ENCODE data around the gene NPHP1.
A peak's percentile ranks its signal among the peaks of the same experiment; 100 is the strongest.
"Not testable (repeated sequence)": the region's sequence is repeated elsewhere in the genome, so short reads cannot be mapped to it uniquely, and the experiment has no call there.

The NPHP1 gene

GRCh38 chr2:110211938-110212858 is 7.4 kb upstream of the NPHP1 start, which contains the start of gene MTLN:
Gene MTLN (minus strand): TSS chr2:110212547. CDS start chr2:110212525, 22 bp downstream.
- in situ Hi-C loops (cut with HindIII; ENCODE audit: low pct_ligation_motif_present, low pct_unique_long_range_greater_than_20kb, low sequenced_read_pairs): no loop called here
- peak; percentile 82 for DNase-seq

- no peak for DNase-seq
- in situ Hi-C loops (cut with HindIII; ENCODE audit: low pct_ligation_motif_present, low pct_unique_long_range_greater_than_20kb, low sequenced_read_pairs): no loop called here
These were observed 1.0 kb upstream of the NPHP1 start for GRCh38 chr2:110205660-110206455.

GRCh38 chr2:110198016-110198415 is 6.8 kb downstream of the NPHP1 start:
- no peak for DNase-seq
- in situ Hi-C loops (cut with HindIII; ENCODE audit: low pct_ligation_motif_present, low pct_unique_long_range_greater_than_20kb, low sequenced_read_pairs): no loop called here

- in situ Hi-C loops (cut with HindIII; ENCODE audit: low pct_ligation_motif_present, low pct_unique_long_range_greater_than_20kb, low sequenced_read_pairs): no loop called here
- DNase-seq: no peak
These were observed 7.4 kb downstream of the NPHP1 start for GRCh38 chr2:110197452-110197851.

DNA sequence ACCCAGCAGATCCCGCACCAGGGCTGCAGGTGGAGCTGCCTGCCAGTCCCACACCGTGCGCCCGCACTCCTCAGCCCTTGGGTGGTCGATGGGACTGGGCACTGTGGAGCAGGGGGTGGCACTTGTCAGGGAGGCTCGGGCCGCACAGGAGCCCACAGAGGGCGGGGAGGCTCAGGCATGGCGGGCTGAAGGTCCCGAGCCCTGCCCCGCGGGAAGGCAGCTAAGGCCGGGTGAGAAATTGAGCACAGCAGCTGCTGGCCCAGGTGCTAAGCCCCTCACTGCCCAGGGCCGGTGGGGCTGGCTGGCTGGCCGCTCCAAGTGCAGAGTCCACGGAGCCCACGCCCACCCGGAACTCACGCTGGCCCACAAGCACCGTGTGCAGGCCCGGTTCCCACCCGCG is 14.6 kb downstream of the NPHP1 start:
- DNase-seq; in situ Hi-C loops (cut with HindIII; ENCODE audit: low pct_ligation_motif_present, low pct_unique_long_range_greater_than_20kb, low sequenced_read_pairs): not testable (repeated sequence)

DNA sequence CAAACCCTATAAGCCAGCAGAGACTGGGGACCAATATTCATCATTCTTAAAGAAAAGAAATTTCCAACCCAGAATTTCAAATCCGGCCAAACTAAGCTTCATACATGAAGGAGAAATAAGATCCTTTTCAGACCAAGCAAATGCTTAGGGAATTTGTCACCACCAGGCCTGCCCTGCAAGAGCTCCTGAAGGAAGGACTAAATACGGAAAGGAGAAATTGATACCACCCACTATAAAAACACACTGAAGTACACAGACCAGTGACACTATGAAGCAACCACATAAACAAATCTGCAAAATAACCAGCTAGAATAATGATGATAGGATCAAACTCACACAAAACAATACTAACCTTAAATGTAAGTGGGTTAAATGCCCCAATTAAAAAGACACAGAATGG is 22.4 kb downstream of the NPHP1 start:
- in situ Hi-C loops (cut with HindIII; ENCODE audit: low pct_ligation_motif_present, low pct_unique_long_range_greater_than_20kb, low sequenced_read_pairs): no loop called here
- no peak for DNase-seq

GRCh38 chr2:110180036-110180435 is 24.8 kb downstream of the NPHP1 start:
- in situ Hi-C loops (cut with HindIII; ENCODE audit: low pct_ligation_motif_present, low pct_unique_long_range_greater_than_20kb, low sequenced_read_pairs): no loop called here
- no peak for DNase-seq

GRCh38 chr2:110173523-110173922 is 31.3 kb downstream of the NPHP1 start:
- no peak for DNase-seq
- in situ Hi-C loops (cut with HindIII; ENCODE audit: low pct_ligation_motif_present, low pct_unique_long_range_greater_than_20kb, low sequenced_read_pairs): no loop called here

DNA sequence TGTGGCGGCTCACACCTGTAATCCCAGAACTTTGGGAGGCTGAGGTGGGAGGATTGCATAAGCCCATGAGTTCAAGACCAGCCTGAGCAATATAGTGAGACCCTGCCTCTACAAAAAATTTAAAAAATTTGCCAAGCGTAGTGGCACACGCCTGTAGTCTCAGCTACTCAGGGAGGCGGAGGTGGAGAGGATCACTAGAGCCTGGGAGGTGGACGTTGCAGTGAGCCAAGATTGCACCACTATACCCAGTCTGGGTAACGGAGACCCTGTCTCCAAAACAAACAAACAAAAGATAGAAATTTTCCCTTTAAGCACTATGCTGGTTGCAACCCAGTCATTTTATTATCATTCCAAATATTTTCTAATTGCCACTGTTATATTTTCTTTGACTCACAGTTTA is 32.3 kb downstream of the NPHP1 start:
- no peak for DNase-seq

DNA sequence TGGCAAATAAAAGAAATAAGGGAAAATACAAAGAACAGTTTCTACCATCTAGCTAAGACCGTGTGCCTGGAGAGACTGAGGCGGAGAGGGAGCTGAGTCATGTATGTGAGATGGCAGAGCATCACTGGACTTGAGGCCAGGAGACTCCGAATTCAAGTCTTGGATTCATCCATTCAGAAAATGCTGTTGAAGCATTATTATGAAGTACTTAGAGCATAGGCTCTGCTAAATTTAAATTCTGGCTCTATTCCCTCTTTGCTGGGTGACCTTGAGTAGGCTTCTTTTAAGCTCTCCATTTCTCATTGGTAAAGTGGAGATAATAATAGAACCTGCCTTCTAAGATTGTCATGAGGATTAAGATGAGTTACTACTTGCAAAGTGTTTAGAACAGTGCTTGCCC is 34.7 kb downstream of the NPHP1 start:
- no peak for DNase-seq
- in situ Hi-C loops (cut with HindIII; ENCODE audit: low pct_ligation_motif_present, low pct_unique_long_range_greater_than_20kb, low sequenced_read_pairs): no loop called here

More for the DNA sequence above, 32.3 kb downstream of the NPHP1 start:
- in situ Hi-C loops (cut with HindIII; ENCODE audit: low pct_ligation_motif_present, low pct_unique_long_range_greater_than_20kb, low sequenced_read_pairs): no loop called here

GRCh38 chr2:110167326-110168000 is 37.4 kb downstream of the NPHP1 start:
- DNase-seq: no peak
- in situ Hi-C loops (cut with HindIII; ENCODE audit: low pct_ligation_motif_present, low pct_unique_long_range_greater_than_20kb, low sequenced_read_pairs): no loop called here

DNA sequence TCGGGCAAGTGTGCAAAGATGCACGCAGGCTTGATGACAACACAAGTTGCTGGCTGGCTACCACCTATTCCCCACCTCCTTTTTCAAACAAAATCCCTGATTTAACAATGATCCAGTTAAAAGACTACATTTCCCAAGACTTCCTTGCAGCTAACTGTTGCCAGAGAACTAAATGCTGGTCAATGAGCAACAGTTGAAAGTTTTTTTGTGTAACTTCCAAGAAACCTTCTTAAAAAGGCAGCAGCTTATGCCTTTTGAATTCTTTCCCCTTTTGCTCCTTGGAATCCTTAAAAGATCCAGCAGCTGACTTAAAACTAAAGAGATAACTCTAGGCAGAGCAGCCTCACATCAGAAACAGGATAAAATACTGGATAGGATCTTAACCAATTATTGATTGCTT is 38.5 kb downstream of the NPHP1 start:
- DNase-seq: no peak
- in situ Hi-C loops (cut with HindIII; ENCODE audit: low pct_ligation_motif_present, low pct_unique_long_range_greater_than_20kb, low sequenced_read_pairs): no loop called here

DNA sequence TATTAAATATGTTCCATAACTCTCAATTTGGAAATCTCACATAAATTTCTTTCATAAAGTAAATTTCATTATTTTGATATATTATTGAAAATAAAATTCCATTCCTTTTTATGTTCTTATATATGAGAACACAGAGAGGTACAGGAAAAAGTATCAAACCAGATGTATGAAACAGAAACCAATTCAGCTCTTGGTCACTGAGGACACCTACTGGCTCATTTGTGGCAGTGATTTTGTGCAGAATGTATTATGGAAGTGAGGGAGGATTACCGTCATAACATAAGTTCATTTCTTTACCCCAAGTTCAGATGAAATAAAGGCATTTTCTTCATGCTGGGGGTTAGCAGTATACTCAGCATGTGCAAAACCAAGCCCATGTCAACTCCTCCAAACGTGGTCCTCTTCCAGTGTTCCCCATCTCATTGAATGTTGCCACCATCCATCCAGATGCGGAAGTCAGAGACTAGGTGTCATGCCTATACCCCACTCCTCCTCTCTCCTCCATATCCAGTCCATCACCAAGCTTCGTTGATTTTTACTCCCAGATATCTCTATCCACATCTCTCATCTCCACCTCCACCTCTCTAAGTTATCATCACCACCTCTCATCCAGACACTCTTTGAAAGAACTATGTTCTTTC is 47.5 kb downstream of the NPHP1 start:
- DNase-seq: peak; percentile 63
- in situ Hi-C loops (cut with HindIII; ENCODE audit: low pct_ligation_motif_present, low pct_unique_long_range_greater_than_20kb, low sequenced_read_pairs): no loop called here

DNA sequence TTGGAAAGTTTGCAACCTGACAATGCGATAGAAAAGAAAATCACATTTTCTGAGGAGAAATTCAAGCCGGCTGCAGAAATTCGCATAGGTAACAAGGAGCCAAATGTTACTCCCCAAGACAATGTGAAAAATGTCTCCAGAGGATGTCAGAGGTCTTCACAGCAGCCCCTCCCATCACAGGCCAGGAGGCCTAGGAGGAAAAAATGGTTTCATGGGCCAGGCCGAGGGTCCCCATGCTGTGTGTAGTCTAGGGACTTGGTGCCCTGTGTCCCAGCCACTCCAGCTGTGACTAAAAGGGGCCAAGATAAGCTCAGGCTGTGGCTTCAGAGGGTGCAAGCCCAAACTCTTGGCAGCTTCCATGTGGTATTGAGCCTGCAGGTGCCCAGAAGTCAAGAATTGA is 50.0 kb downstream of the NPHP1 start:
- DNase-seq; in situ Hi-C loops (cut with HindIII; ENCODE audit: low pct_ligation_motif_present, low pct_unique_long_range_greater_than_20kb, low sequenced_read_pairs): not testable (repeated sequence)

DNA sequence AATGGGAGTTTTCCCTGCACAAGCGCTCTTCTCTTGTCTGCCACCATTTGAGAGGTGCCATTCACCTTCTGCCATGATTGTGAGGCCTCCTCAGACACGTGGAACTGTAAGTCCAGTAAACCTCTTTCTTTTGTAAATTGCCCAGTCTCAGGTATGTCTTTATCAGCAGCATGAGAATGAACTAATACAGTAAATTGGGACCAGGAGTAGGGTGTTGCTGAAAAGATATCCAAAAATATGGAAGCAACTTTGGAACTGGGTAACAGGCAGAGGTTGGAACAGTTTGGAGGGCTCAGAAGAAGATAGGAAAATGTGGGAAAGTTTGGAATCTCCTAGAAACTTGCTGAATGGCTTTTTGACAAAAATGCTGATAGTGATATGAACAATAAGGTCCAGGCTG is 50.6 kb downstream of the NPHP1 start:
- DNase-seq; in situ Hi-C loops (cut with HindIII; ENCODE audit: low pct_ligation_motif_present, low pct_unique_long_range_greater_than_20kb, low sequenced_read_pairs): not testable (repeated sequence)

GRCh38 chr2:110153416-110153815 is 51.4 kb downstream of the NPHP1 start:
- in situ Hi-C loops (cut with HindIII; ENCODE audit: low pct_ligation_motif_present, low pct_unique_long_range_greater_than_20kb, low sequenced_read_pairs): no loop called here
- DNase-seq: no peak

DNA sequence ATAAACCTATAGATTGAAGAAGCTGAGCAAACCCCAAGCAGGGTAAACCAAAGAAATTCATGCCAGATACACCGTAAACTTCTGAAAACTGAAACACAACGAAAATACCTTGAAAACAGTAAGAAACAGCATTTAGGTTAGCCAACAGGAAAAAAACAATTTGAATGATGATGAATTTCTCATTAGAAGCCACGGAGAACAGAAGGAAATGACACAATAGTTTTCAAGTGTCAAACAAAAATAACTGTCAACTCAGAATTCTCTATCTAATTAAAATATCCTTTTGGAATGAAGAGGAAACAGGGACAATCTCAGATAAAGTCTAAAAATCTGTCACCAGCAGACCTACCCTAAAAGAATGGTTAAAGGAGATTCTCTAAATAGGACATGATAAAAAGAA is 51.9 kb downstream of the NPHP1 start:
- DNase-seq: no peak
- in situ Hi-C loops (cut with HindIII; ENCODE audit: low pct_ligation_motif_present, low pct_unique_long_range_greater_than_20kb, low sequenced_read_pairs): no loop called here

GRCh38 chr2:110149330-110150220 is 55.2 kb downstream of the NPHP1 start:
- no peak for DNase-seq

More at GRCh38 chr2:110149330-110150220, 55.2 kb downstream of the NPHP1 start:
- in situ Hi-C loops (cut with HindIII; ENCODE audit: low pct_ligation_motif_present, low pct_unique_long_range_greater_than_20kb, low sequenced_read_pairs): no loop called here

Measured in ACHN (cell line).